HG03175 (cell line): ENCODE results near the gene HOXA3.

Experiments used
- ATAC-seq: cut with Tn5 transposase; IDR thresholded peaks from one replicate; pipeline ENCODE4 v1.9.1; 2021; ENCODE audit warnings: mild to moderate bottlenecking, moderate library complexity; ENCODE audit not compliant: unreplicated experiment

Gene HOXA3

DNA sequence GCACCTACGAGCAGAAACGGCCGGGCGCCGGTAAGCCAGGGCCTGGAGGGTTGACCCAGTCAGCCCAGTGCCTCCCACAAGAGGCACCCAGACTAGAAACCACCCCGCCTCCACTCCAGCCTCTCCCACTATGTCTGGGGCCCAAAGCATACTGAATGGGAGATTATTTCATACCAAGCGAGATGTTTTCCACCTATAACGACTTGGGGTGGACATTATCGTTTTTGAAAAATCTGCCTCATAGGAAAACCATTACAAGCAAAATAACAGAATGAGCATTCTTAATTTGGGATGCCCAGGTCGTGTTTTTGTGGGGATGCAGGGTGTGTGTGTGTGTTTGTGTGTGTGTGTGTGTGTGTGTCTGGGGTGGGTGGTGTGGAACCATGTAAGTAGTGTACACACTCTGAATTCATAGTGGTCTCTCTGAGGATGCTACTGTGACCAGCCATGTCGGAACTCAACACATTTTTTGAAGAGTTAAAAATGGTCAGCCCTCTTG is 6.4 kb downstream of the HOXA3 start:
- no peak for ATAC-seq

DNA sequence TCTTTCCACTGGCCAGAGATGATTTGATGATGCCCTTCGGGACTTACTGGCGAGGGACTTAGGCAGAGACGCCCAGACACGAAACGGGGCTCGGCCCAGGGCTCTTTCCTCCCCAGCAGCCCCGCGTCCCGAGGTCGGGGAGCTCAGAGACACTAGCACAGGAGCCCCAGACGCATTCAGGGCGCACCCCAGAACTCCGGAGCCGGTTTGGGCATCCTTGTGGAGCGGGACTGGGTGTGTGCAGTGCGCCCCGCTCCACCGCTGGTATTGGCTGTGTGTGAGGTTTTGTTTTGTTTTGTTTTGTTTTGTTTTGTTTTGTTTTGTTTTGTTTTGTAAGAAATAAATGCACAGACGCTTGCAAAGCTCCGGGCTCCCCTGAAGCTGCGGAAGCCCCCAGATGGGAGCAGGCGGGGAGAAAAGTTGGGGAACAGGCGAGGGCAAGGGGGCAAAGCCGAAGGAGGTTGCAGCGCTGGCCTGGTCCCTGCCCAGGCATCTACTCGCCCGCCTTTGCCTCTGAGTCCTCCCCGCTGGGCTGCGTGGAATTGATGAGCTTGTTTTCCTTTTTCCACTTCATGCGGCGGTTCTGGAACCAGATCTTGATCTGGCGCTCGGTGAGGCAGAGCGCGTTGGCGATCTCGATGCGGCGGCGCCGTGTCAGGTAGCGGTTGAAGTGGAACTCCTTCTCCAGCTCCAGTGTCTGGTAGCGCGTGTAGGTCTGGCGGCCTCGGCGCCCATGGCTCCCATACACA is 7.0 kb downstream of the HOXA3 start:
- ATAC-seq, result no peak

DNA sequence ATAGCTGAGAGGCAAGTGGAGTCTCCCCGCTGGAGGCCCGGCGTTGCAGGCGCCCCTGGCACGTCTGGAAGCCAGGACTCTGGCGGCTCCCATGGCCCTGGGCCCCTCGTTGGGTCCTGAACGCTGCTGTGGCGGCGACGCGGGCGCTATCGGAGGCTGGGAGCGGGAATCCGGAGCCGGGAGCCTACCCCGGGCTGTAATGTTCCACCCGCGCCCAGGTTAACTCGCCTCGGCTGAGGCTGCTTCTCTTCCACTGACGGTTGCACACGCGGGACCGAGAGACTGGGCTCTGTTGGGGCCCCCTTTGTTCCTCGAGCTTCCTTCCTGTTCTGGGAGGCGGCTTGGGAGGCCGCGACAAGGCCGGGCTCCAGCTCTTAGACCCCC is 7.6 kb downstream of the HOXA3 start:
- ATAC-seq, result no peak

DNA sequence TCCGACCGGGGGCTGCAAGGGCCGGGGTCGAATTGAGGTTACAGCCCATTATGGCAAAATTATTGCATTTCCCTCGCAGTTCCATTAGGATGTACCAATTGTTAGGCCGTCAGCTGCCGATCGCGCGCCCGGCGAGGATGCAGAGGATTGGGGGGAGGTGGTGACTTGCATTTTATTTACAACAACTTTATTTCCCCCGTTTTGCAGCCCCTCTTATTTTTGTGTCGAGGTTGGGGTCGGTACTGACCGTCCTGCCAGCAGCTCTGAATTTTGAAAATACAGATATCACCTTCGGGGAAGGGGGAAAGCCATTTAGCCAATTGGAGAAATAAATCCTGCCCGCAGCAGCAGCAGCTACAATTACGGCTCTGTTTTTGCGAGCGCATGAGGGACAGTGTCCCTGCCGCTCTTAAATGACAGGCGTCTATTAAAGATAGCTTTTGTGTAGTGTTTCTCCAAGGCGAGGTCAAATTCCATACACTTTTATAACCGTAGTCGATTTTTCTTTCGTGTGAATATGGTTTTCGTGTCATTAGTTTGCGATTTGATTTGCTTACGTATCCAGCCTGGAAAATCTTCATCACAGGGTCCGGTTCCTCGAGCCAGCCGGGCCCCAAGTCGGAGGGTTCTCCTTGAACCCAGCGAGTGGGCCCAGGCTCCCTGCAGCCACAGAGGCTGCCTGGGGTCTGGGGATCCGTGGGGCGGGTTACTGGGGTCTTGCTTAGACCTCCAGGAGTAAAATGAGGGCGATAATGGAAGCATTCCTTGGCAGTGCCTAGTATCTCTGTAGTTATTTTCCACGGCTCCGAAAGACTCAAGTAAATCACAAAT is 8.2 kb downstream of the HOXA3 start:
- ATAC-seq, result no peak

DNA sequence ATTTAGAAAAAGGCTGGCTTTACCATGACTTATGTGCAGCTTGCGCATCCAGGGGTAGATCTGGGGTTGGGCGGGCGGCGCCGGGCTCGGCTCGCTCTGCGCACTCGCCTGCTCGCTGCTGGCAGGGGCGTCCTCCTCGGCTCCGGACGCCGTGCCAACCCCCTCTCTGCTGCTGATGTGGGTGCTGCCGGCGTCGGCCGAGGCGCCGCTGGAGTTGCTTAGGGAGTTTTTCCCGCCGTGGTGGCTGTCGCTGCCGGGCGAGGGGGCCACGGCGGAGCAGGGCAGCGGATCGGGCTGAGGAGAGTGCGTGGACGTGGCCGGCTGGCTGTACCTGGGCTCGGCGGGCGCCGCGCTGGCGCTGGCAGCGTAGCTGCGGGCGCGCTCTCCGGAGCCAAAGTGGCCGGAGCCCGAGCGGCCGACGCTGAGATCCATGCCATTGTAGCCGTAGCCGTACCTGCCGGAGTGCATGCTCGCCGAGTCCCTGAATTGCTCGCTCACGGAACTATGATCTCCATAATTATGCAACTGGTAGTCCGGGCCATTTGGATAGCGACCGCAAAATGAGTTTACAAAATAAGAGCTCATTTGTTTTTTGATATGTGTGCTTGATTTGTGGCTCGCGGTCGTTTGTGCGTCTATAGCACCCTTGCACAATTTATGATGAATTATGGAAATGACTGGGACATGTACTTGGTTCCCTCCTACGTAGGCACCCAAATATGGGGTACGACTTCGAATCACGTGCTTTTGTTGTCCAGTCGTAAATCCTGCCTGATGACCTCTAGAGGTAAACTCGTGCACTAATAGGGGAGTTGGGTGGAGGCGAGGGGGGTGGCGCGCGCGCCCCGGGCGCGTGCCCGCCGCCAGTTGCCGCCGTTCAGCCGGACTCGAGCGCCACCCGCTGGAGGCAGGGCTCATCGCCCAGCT is 9.1 kb downstream of the HOXA3 start, which contains the start of gene HOXA5:
Gene HOXA5, minus strand, starts transcription at position 659 of the 927 bp plus-strand sequence. Its CDS starts 74 bp downstream, at position 585.
- peak; percentile 71 for ATAC-seq

DNA sequence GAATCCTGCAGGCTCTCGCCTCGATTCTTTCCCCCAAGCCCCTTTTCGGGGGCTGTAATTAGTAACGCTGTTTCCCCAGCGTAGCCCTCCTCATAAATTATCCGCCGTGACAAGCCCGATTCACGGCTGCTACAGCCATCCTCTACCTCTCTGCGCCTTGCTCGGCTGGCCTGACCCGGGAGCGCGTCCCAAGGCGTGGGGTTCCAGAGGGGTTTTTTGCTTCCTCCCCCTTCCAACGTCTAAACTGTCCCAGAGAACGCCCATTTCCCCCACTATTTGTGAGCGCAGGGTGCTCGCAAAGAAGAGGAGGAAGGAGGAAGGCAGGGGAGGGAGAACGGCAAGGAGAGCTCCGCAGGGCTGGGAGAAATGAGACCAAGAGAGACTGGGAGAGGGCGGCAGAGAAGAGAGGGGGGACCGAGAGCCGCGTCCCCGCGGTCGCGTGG is 9.8 kb downstream of the HOXA3 start:
- no peak for ATAC-seq

DNA sequence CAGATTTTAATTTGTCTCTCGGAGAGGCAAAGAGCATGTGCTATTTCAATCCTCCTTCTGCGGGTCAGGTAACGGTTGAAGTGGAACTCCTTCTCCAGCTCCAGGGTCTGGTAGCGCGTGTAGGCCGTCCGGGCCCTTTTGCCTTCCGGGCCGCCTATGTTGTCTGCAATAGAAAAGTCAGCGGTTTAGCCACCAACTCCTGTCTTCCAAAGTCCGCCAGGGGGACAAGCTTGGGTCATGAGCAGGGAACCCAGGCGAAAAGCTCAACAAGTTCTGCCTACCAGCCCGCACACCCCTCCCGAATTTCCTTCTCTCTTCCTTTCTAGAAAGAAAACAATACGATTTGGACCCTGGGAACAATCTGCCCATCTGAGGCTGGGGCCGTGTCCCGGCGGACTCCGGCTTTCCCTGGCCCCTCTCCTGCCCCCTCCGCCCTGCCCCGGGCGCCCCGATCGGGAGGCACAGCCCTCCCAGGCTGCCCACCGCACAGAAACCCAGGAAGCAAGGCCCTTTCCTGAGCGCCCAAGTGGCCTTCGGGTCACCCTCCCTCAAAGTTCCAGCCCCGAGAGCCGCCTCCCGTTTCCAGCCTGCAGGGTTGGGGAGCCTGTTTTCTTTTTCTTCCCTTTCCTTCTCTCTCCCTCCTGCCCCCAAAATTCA is 10.3 kb downstream of the HOXA3 start:
- ATAC-seq, result no peak

DNA sequence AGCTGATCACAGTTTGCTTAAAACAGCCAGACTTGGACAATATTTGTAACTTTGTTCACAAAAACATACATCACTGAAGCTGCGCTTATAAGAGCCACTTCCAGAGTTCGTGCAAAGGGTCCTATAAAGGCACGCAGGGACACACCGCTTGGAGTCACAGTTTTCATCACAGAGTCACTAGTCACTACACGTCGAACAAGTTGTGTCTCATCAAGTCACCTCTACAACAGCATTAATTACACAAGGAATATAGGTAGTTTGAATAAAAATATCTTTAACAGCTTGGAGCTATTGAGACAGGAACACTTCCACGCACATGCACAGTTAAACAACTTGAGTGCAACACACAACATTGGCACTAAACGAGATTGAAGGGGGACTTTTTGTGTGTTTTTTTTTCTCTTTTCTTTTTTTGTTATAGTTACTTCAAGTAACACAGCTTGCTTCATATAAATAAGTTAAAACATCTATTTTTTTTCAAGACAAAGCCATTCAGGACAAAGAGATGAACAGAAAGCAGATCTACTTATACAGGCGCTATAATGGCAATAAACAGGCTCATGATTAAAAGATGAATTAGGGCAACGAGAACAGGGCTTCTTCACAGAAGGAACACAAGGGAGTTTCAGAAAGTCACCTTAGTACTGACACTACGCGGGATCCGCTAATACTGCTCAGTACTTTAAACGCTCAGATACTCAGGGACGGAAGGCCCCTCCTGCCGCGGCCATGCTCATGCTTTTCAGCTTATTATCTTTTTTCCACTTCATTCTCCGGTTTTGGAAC is 11.1 kb downstream of the HOXA3 start:
- ATAC-seq, result no peak

DNA sequence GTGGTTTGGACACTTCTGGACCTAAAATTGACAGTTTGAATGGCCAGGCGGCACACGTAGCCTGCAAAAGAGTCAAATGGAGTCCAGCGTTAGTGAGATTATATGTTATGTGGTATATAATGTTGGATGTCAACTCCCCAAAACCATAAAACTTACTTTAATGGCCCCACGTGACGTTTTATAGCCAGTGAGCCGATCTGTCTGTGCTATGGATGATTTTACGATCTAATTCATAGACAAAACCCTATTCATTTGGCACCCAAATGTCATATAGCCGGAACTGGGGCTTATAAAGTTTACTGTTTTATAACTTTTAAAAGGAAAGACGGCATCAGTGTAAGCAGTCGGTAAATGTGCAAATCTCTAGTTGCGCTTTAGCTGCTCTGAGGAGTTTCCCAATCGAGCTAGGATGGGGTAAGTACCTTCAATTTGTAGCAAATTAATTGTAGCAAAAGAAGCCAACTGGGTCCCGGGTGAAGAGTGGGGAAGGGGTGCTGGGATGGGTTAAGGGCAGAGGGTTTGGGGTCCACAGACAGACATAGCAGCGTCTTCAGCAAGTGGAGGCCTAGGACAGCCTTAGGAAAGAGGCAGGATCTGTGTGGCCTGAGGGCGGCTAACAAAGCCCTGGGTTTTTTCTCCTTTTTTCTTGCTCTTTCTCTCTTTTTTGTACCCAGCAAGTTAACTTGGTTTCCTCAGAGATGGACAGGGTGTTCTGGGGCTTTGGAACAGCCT is 12.1 kb downstream of the HOXA3 start:
- ATAC-seq, result no peak

DNA sequence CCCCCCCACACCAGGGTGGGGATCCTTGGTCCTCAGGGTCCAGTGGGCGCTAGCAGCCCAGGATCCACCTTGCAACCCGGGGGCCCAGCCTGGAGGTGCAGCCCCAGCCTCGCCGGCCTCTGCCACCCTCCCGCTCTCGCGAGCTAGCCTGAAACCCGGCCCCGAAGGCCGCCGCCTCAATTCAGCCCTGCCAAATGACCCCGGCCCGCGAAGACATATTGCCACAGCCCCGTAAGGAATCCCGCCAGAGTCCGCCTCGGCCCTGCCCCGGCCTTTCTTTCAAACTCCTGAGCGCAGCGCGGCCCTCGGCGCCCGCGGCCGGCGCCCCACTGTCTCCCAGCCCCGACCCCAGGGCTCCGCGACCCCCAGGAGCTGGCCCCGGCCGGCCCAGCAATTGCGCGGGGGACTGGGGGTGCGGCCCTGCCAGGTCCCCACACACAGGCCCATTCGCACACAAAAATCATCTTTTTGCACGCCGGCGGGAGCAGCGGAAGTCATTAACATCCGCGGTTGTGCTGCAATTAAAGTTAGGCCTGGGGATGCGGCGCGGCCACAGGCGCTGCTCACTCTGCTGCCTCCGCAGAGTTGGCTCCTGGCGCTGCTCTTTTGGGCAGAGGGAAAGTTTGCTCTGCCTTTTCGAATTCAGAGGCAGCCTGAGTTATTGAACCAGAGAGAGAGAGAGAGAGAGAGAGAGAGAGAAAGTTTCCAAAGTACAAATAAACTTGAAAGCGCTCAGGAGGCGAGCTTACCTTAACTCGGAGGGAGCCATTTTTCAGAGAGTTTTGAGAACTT is 12.9 kb downstream of the HOXA3 start:
- no peak for ATAC-seq

DNA sequence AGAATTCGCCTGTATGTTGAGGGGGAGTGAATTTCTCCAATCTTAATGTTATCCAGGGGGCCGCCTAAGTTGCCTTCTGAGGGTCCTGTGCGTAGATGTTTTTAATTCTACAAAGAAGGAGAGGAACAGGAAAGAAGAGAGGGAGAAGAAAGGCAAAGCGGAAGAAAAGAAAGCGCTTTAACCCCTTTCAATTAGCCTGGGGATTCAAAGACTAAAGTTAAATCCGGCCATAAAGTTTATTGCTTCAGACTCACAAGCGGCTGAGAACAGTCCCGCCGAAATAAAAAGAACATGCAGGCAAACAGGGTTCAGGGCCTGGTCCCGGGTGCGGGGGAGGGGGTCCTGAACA is 13.4 kb downstream of the HOXA3 start:
- ATAC-seq, result no peak

DNA sequence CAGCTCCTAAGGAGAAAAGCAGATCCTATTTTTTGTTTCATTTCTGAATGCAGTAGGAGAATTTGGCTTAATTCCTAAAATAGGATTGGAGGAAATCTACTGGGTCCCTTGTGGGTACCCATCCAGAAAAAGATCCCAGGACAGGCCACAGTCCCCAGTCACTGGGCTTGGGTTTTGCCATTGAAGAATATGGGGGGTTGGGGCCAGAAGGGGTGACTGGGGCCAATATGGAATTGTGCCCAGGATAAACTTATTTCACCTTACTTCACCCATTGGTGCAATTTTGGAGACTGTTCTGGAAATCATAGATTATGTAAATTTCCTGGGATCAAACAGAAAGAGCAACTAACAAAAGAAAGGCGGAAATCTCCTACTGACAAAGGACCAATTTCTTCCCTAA is 13.9 kb downstream of the HOXA3 start:
- ATAC-seq, result no peak

DNA sequence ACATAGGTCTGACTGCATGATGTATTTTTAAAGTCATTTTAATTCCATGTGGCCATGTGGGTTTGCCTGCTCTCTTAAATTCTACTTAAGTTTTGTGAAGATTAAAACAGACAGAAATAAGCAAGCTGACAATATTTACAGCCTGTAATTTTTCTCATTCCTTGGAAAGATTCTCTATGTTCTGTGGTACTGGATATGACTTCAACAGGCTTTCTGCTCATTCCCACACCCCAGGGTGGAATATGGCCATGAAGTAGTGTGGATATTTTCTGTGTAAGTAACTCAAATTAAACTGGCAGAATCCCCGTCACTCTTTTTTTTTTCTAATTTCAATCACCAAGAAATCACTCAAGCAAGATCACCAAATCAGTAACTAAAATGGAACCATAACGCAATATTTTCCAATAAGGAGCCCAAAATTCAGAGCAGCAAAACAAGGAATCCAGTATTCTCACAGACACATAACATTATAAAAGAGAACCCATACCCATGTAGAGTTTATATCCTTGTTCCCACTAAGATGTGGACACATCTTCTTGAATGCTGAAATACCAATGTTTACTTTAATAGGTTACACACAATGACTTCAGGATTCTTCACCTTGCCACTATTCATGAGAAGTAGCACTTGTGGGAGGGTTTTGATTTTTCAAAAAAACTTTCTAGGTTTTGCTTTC is 14.6 kb downstream of the HOXA3 start:
- ATAC-seq, result no peak

DNA sequence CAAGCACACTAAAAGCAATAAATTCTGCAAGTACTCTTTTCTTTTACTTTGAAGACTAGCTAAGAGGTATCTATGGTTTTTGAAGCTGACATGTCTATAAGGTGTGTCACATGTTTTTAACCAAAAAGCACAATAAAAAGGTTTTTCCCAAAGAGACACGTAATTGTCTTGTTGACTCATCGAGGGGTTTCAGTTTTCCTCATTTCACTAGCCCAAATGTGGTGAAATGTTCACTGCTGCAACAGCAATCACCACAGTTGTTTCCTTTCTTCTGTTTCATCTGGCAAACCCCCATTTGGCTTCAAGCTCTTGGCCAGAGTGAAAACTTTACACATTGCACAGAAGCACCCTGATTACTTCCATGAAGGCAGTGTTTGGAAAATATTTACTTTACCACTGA is 18.0 kb downstream of the HOXA3 start:
- ATAC-seq, result no peak

DNA sequence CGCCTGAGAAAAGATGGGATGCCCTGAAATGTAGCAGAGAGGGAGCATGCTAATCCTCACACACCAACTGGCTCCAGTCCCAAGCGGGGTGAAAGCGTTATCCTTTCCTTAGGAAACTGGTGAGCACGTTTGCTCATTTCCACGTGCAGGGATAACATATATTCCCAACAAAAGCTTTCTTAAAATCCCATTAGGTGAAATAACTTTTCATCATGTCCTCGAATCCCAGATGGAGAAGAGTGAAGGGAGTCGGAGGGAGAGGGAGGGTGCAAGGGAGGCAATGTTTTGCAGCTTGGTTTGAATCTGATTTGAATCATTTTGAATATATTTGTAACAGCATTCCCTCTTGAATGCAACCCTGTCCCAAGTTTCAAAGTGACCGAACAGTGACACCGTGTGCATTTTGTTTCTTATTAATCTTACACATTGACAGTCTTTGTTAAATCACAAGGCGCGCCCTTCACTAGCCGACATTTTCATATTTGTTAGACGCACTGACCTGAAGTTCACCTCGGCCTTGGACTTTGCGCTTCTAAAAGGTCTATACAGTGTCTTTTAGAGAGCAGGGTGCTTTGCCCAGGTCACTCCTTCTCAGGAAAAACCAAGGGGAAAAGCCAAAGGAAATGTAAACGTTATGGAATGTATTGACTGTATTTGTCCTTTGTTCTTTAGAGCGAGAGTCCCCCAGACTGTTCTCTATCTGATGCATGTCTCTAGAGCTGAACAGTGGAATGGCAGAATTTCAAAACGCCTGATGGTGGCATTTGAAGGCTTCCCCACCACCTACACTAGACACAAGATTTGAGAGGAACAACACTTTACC is 18.8 kb downstream of the HOXA3 start:
- no peak for ATAC-seq

DNA sequence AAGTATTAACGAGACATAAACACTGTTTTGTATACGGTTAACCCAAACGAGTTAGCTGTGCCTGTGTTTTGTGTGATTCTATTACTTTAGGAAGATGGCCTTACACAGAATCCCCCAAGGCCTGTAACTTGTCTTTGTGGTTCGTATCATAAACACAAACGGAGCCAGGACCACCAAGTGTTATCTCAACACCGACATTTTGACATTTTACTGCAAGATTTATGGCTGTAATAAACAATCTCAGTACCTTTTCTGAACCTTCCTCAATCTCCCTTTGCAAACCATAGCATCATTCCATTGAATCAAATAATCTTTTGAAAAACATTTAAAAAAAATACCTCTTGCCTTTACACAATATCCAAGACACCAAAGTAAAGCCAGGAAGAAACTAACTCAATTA is 19.4 kb downstream of the HOXA3 start:
- no peak for ATAC-seq

DNA sequence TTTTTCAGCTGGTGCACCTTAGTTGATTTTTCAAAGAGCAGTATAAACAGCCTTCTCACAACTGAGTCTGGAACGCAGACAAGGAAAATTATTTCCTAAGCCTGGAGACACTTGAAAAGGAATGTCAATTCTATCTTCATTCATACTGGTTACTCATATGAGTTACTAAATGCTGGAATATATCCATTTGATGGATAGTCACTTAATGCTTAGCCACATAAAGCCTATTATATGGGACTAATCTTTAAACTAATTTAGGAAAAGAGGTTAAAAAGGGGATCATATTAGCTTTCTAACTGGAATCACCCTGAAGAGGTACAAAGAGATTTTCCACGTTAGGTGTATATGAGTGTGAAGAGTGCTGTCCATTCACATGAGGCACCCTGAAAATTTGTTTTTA is 20.2 kb downstream of the HOXA3 start:
- ATAC-seq, result no peak
